NAMALWA (cell line): Measurements from ENCODE around the gene ZNG1F.
"Not testable (repeated sequence)": the region's sequence is repeated elsewhere in the genome, so short reads cannot be mapped to it uniquely, and the experiment has no call there.

ENCODE experiments used
- DNase-seq: peaks from one replicate; pipeline ENCODE4 v3.0.0-alpha.2; 2015; ENCODE audit warnings: low spot score

ZNG1F gene

GRCh38 chr9:41189217-41189616 is at the start of gene ZNG1F:
Gene ZNG1F, minus strand, starts transcription at chr9:41189317. Its CDS starts 59 bp downstream, at chr9:41189258.
- DNase-seq, result not testable (repeated sequence)

DNA sequence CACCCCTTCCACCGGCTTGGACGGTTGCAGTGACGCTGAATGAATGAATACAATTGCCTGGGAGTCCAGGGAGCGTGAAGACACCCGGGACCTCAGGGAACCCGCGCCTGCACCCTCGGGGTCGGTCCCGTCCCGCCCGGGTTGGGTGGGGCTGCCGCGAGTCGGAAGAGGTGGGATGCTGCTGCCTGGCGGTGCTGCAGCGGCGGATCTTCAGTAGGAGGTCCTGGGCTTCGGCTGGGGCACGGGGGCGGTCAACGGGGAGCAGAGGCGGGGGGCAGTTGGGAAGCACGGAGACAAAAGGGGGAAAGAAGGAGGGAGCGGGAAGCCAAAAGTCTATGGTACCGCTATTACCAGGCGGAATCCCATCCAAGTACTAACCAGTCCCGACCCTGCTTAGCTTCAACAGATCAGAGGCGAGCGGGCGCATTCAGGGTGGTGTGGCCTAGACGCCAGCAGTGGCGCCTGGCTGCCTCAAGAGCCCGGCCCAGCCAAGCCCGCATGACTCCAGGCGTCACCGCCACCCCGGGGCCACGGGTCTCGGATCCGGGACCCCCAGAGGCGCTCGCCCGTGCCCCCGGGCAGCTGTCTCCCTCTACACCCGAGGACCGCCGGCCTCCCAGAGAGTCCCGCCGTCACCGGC is 48.1 kb upstream of the ZNG1F start:
- DNase-seq, result peak; percentile 19

- DNase-seq, result not testable (repeated sequence)
Measured at GRCh38 chr9:41236486-41237109, 47.5 kb upstream of the ZNG1F start.

DNA sequence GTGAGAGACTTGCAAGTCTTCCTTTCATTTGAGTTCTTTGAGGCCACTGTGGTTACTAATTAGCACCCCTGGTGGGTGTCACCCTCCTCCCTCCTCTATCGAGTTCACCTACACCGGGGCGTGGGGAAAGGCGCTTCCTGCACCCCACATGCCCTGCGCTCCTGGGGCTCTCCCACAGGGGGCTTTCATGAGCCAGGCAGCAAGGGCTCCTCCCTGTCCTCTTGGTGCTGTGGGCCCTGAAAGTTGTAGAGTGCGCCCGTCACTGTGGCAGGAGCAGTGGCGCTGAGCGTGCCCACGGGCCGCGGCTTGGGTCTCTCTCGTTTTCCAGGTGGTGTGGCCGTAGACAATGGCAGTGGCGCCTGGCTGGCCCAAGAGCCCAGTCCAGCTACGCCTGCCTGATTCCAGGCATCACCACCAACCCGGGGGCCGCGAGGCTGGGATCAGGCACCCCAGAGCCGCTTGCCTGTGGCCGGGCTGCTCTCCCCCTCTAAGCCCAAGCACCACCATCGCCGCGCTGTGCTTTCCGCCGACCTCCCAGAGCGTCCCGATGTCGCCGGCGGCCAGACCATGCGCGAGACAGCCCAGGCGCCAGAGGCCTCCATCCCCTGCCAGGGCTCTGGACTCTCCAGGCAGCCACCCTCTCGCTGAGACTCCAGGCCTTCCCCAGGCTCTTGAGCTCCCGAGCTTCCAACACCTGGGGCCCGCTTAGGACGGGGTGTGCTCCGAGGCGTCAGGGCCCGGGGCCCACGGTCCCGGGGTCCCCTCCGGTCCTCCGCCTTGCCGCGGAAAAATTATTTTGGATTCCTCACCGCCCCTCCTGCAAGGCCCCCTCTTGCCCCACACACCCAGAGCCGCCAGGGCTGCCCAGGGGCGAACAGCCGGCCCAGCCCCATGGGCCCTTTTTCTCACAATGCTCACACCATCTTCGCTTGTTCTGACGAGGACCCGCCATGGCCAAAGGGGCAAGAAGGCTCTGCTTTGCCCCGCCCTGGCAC is 46.0 kb upstream of the ZNG1F start:
- peak; percentile 60 for DNase-seq

- DNase-seq, result not testable (repeated sequence)
Measured at GRCh38 chr9:41234221-41234620, 45.1 kb upstream of the ZNG1F start.

GRCh38 chr9:41232326-41232725 is 43.2 kb upstream of the ZNG1F start:
- not testable (repeated sequence) for DNase-seq

DNA sequence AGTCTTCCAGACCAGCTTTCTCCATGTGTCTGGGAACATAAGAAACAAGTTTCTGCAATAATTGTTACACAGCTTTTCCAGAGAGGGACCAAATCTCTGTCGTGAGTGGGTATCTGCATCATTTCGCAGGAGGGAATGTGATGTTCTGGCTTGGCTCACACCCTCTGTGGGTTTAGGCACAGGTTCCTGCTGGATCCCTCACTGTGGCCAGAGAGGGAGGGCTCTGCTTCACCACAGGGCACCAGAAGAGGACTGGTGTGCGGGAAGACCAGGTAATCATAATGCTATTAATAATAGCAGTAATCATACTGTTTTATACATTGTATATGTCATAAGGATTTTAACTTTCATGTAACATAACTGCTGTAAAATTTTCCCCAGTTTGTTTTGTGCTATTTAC is 41.3 kb upstream of the ZNG1F start:
- peak; percentile 28 for DNase-seq

DNA sequence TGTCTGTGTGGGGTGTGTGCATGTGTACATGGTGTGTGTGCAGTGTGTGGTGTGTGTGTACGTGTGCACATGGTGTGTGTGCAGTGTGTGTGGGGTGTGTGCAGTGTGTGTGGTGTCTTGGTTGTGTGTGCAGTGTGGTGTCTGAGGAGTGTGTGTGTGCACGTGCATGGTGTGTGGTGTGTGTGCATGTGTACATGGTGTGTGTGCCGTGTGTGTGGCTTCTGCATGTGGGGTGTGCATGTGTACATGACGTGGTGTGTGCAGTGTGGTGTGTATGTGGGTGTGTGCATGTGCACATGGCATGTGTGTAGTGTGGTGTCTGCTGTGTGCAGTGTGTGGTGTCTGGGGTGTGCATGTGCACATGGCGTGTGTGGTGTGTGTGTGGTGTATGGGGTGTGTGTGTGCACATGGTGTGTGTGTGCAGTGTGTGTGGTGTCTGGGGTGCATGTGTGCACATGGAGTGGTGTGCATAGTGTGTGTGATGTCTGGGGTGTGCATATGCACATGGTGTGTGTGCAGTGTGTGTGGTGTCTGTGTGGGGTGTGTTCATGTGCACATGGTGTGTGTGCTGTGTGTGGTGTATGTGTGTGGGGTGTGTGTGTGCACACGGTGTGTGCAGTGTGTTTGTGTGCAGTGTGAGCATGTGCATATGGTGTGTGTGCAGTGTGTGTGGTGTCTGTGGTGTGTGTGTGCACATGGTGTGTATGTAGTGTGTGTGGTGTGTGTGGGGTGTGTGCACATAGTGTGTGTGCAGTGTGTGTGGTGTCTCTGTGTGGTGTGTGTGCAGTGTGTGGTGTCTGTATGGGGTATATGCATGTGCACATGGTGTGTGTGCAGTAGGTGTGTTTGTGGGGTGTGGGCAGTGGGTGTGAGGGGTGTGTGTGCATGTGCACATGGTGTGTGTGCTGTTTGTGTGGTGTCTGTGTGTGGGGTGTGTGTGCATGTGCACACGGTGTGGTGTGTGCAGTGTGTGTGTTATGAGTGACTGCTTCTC is 40.6 kb upstream of the ZNG1F start:
- DNase-seq, result peak; percentile 28

GRCh38 chr9:41219831-41220230 is 30.7 kb upstream of the ZNG1F start:
- not testable (repeated sequence) for DNase-seq

DNA sequence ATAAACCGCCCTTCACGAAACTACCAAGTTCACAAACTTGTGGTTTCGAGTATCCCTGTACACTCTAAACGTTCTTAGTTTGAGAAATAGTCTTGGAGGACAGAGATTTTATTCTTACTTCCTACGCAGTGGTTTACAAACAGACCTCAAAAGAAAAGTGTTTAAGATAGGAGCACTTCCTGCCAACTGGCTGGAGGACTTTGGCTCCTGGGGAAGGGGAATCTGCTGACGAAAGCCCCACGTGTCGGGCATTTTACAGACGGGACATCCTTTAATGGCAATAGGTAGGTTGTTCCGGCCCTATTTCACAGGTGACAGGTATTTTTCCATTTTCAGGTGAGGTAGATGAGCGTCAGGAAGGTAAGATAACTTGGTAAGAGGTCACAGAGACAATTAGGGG is 678 bp downstream of the ZNG1F start:
- DNase-seq, result not testable (repeated sequence)

DNA sequence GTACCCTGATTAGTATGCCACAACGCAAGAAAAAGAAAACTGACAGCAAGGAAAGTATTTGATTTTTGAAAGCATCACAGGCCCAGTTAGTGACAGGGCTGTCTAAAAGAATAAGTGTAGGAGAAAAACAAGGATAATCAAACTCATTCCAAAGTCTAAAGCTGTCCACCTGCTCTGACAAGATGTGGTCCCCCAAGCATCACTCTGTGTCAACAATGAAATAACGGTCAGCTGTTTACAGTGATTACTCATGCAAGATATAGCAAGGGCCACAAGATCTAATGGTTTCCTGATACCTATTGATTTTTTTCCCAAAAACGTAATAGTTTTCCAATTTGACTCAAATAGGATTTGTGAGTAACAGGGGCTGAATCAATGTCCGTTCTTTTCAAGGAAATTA is 14.1 kb downstream of the ZNG1F start:
- DNase-seq, result not testable (repeated sequence)

GRCh38 chr9:41150116-41150515 is 39.0 kb downstream of the ZNG1F start:
- not testable (repeated sequence) for DNase-seq

GRCh38 chr9:41141878-41142277 is 47.2 kb downstream of the ZNG1F start:
- DNase-seq, result not testable (repeated sequence)

- not testable (repeated sequence) for DNase-seq
Measured at GRCh38 chr9:41128581-41128980, 60.5 kb downstream of the ZNG1F start, which contains the start of gene FOXD4L6. Gene FOXD4L6, minus strand, starts transcription at chr9:41128681. Its CDS starts 298 bp downstream, at chr9:41128383.

- DNase-seq, result not testable (repeated sequence)
Measured at GRCh38 chr9:41126746-41127446, 62.2 kb downstream of the ZNG1F start.

- DNase-seq, result not testable (repeated sequence)
Measured at GRCh38 chr9:41125936-41126335, 63.2 kb downstream of the ZNG1F start.

DNA sequence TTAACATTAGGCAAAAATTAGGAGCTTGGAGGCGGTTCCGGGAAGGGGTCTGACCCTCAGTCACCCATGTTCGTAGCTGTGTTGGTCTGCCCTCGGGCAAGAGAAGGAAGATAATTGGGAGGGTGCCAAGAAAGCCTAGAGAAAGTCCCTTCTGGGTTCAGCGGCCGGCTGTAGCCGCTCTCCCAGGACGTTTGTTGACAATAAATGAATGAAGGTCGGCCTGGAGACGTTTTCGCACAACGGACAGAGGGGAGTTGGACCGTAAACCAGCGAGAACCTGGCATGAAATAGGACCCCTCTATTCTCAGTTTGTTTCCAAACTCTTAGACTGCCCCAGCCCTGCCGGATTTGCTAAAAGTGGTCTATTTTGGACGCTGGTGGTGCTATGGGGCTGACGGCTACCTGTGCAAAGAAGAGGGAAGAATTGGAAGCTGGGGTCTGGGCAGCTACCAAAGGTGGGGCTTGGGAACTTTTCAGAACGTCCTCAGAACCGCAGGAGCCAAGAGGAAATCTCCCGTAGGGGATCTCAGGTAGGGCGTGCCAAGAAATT is 63.9 kb downstream of the ZNG1F start:
- DNase-seq, result not testable (repeated sequence)

GRCh38 chr9:41124250-41125108 is 64.6 kb downstream of the ZNG1F start:
- DNase-seq, result not testable (repeated sequence)

DNA sequence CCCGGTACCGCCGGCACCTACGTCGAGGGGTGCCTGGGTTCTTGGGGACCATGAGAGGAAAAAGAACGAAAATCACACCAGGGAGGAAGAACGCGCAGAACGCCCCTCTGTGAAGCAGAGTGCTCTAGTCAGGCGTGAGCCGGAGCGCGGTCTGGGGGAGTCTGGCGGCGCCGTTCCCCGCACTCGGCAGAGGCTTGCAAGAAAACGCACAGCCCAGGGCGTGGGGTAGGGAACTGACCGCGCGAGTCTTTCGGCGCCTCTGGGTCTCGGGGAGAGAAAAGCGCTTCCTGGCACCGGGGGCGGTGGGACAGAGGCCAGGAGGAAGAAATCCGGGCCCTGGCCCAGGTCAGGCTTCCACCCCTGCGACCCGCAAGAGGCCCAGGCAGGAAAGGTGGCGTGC is 65.3 kb downstream of the ZNG1F start:
- DNase-seq, result not testable (repeated sequence)
